GM13976 (cell line): ENCODE data around the gene MCTP1.

ENCODE experiments used
- DNase-seq: peaks from one replicate; pipeline ENCODE4 v3.0.0; 2012; ENCODE audit warnings: low spot score
- CTCF ChIP-seq: IDR thresholded peaks from 2 replicates; pipeline ENCODE4 v1.5.1; 2012; ENCODE audit warnings: borderline replicate concordance, mild to moderate bottlenecking; ENCODE audit not compliant: insufficient read depth; ENCODE audit errors: extremely low read depth, missing control alignments, control extremely low read depth
- in situ Hi-C: fragments of 300-500 bp; cut with MboI; formaldehyde crosslinking; loops from one replicate; pipeline ENCODE4 v1.12.0; 2022; ENCODE audit warnings: low sequenced_read_pairs, mixed read lengths, inconsistent platforms; ENCODE audit not compliant: unreplicated experiment

Gene MCTP1

GRCh38 chr5:94661086-94661485 lies 623.8 kb downstream of the MCTP1 start:
- in situ Hi-C loops = no loop called here
- no peak for TF ChIP-seq CTCF
- no peak for DNase-seq

GRCh38 chr5:94660506-94660905 lies 624.4 kb downstream of the MCTP1 start:
- DNase-seq = no peak
- in situ Hi-C loops = no loop called here
- no peak for TF ChIP-seq CTCF

- in situ Hi-C loops = no loop called here
- no peak for TF ChIP-seq CTCF
- DNase-seq = no peak
Measured at GRCh38 chr5:94658272-94658671, 626.6 kb downstream of the MCTP1 start.
